H1 (cell line): Measurements from ENCODE around the gene MAPKAP1. TPM values are rescaled to one million over a fixed set of nuclear protein-coding genes. Genes with fewer than 3 reads are reported as not detected.

ENCODE experiments used
- CTCF ChIA-PET: fragments of 300-600 bp; sonication (Branson Sonifier 250); formaldehyde crosslinking; loops from one replicate; lab custom pipeline; 2021; ENCODE audit not compliant: partially characterized antibody; lab: Charles Lee
- POLR2A ChIA-PET: fragments of 300-600 bp; sonication (Branson Sonifier 250); formaldehyde crosslinking; loops from one replicate; lab custom pipeline; 2021; ENCODE audit warnings: inconsistent platforms; ENCODE audit not compliant: partially characterized antibody; lab: Charles Lee
- DNase-seq, 2 experiments: peaks; one replicate each; pipeline versions ENCODE4 v3.0.0 to v3.0.0-alpha.2; 2010 to 2022; ENCODE audit warnings: low spot score in 2 of 2, low read depth in 1 of 2, mixed read lengths in 1 of 2
- FAIRE-seq: peaks from 2 replicates; lab custom pipeline; 2011; peaks lifted over from hg19 to GRCh38; lab: Jason Lieb, UNC
- H2AFZ ChIP-seq: 2 replicates; pipeline ENCODE4 v1.8.1; 2012; ENCODE audit warnings: low read length, inconsistent platforms
- H2AK5ac ChIP-seq: 2 replicates; pipeline ENCODE4 v1.6.1; 2013; ENCODE audit warnings: low read depth, low read length
- H2BK120ac ChIP-seq: replicated peaks from 2 replicates; pipeline ENCODE3; 2013; ENCODE audit warnings: low read depth, low read length, inconsistent platforms
- H2BK12ac ChIP-seq: 2 replicates; pipeline ENCODE4 v1.6.1; 2013; ENCODE audit warnings: low read depth, low read length
- H2BK15ac ChIP-seq: 2 replicates; pipeline ENCODE4 v1.6.1; 2013; ENCODE audit warnings: low read length
- H2BK20ac ChIP-seq: 2 replicates; pipeline ENCODE4 v1.6.1; 2013; ENCODE audit warnings: low read length
- H2BK5ac ChIP-seq: 2 replicates; pipeline ENCODE4 v1.6.1; 2013; ENCODE audit warnings: low read depth, low read length
- H3K14ac ChIP-seq: 2 replicates; pipeline ENCODE4 v1.6.1; 2013; ENCODE audit warnings: inconsistent platforms; ENCODE audit not compliant: insufficient read length
- H3K18ac ChIP-seq: 2 replicates; pipeline ENCODE4 v1.6.1; 2013; ENCODE audit warnings: low read length; ENCODE audit errors: extremely low read depth
- H3K23ac ChIP-seq: 2 replicates; pipeline ENCODE4 v1.6.1; 2013; ENCODE audit warnings: inconsistent platforms; ENCODE audit not compliant: insufficient read length
- H3K23me2 ChIP-seq: 2 replicates; pipeline ENCODE4 v1.6.1; 2013; ENCODE audit warnings: low read depth, low read length
- H3K27ac ChIP-seq: 2 replicates; pipeline ENCODE4 v1.6.1; 2011; ENCODE audit warnings: low read depth, low read length, inconsistent platforms
- H3K27me3 ChIP-seq, 4 experiments: replicated peaks in 1 of 4; 1 replicate in 1 of 4; 2 replicates in 3 of 4; pipeline versions ENCODE4 v1.6.1 to v1.8.1; 2011 to 2013; ENCODE audit warnings: low read length in 3 of 4, mild to moderate bottlenecking in 3 of 4, inconsistent platforms in 2 of 4, mixed read lengths in 2 of 4, moderate library complexity in 1 of 4; ENCODE audit not compliant: control insufficient read depth in 3 of 4, insufficient read depth in 3 of 4; ENCODE audit errors: extremely low read depth in 1 of 4
- H3K36me3 ChIP-seq, 4 experiments: 2 replicates each; pipeline versions ENCODE4 v1.6.1 to v1.8.1; 2011 to 2013; ENCODE audit warnings: mild to moderate bottlenecking in 4 of 4, low read length in 3 of 4, moderate library complexity in 2 of 4, control low read depth in 1 of 4, inconsistent platforms in 1 of 4; ENCODE audit not compliant: insufficient read depth in 4 of 4, control insufficient read depth in 2 of 4
- H3K4ac ChIP-seq: replicated peaks from 2 replicates; pipeline ENCODE3; 2013; ENCODE audit warnings: low read length, low read depth, mixed read lengths, inconsistent platforms; ENCODE audit not compliant: insufficient read length
- H3K4me1 ChIP-seq, 4 experiments: replicated peaks in 1 of 4; 1 replicate in 1 of 4; 2 replicates in 3 of 4; pipeline versions ENCODE4 v1.6.1 to v1.8.1; 2011 to 2013; ENCODE audit warnings: low read length in 3 of 4, inconsistent platforms in 2 of 4, mixed read lengths in 1 of 4; ENCODE audit not compliant: insufficient read depth in 4 of 4, control insufficient read depth in 3 of 4
- H3K4me2 ChIP-seq, 2 experiments: 2 replicates each; pipeline versions ENCODE4 v1.6.1 to v1.8.1; 2011 to 2013; ENCODE audit warnings: low read depth in 2 of 2, low read length in 2 of 2, control low read depth in 1 of 2, inconsistent platforms in 1 of 2, mild to moderate bottlenecking in 1 of 2; ENCODE audit not compliant: insufficient read depth in 1 of 2
- H3K4me3 ChIP-seq, 4 experiments: fragments of 200-600, 300-600 bp in 1 of 4; sonication (generic), shearing (Covaris generic), sonication (Bioruptor Twin) in 1 of 4; 2 replicates each; pipeline versions ENCODE4 v1.5.1 to v1.8.1; 2011 to 2016; ENCODE audit warnings: low read length in 4 of 4, low read depth in 3 of 4, control low read depth in 2 of 4, inconsistent platforms in 2 of 4, mild to moderate bottlenecking in 2 of 4, mixed read lengths in 1 of 4, moderate library complexity in 1 of 4; ENCODE audit not compliant: insufficient read depth in 2 of 4; ENCODE audit errors: extremely low read depth in 1 of 4
- H3K56ac ChIP-seq: replicated peaks from 2 replicates; pipeline ENCODE3; 2013; ENCODE audit warnings: low read depth, mild to moderate bottlenecking, mixed read lengths, low read length, inconsistent platforms; ENCODE audit not compliant: insufficient read length
- H3K79me1 ChIP-seq: 2 replicates; pipeline ENCODE4 v1.6.1; 2013; ENCODE audit warnings: low read depth, low read length, control low read depth
- H3K79me2 ChIP-seq, 2 experiments: 2 replicates each; pipeline versions ENCODE4 v1.6.1 to v1.8.1; 2012 to 2013; ENCODE audit warnings: low read length in 2 of 2, mild to moderate bottlenecking in 2 of 2, inconsistent platforms in 1 of 2; ENCODE audit not compliant: insufficient read depth in 2 of 2, control insufficient read depth in 1 of 2
- H3K9ac ChIP-seq, 4 experiments: replicated peaks in 1 of 4; 1 replicate in 1 of 4; 2 replicates in 3 of 4; pipeline versions ENCODE4 v1.6.1 to v1.8.1; 2011 to 2013; ENCODE audit warnings: low read depth in 3 of 4, low read length in 3 of 4, control low read depth in 2 of 4, mild to moderate bottlenecking in 2 of 4, moderate library complexity in 2 of 4, inconsistent platforms in 1 of 4; ENCODE audit errors: extremely low read depth in 1 of 4
- H3K9me3 ChIP-seq, 2 experiments: 2 replicates each; pipeline versions ENCODE4 v1.6.1 to v1.8.1; 2012 to 2013; ENCODE audit warnings: mild to moderate bottlenecking in 2 of 2, moderate library complexity in 2 of 2, control low read depth in 1 of 2, inconsistent platforms in 1 of 2, low read depth in 1 of 2, low read length in 1 of 2, mixed read lengths in 1 of 2; ENCODE audit not compliant: insufficient read depth in 2 of 2
- H4K20me1 ChIP-seq, 2 experiments: replicated peaks in 1 of 2; 2 replicates each; pipeline versions ENCODE3 to v1.8.1; 2011 to 2013; ENCODE audit warnings: inconsistent platforms in 2 of 2, low read length in 2 of 2, mild to moderate bottlenecking in 1 of 2; ENCODE audit not compliant: insufficient read depth in 2 of 2, control insufficient read depth in 1 of 2
- H4K5ac ChIP-seq: 2 replicates; pipeline ENCODE4 v1.6.1; 2013; ENCODE audit warnings: low read length, low read depth, mixed read lengths, inconsistent platforms; ENCODE audit not compliant: insufficient read length
- H4K8ac ChIP-seq: 2 replicates; pipeline ENCODE4 v1.8.0; 2013; ENCODE audit warnings: mild to moderate bottlenecking, moderate library complexity, low read length, inconsistent platforms; ENCODE audit not compliant: insufficient read depth; ENCODE audit errors: extremely low read depth
- H4K91ac ChIP-seq: replicated peaks from 2 replicates; pipeline ENCODE3; 2013; ENCODE audit warnings: low read length, mixed read lengths, inconsistent platforms; ENCODE audit not compliant: insufficient read length
- CHD2 ChIP-seq: IDR thresholded peaks from 2 replicates; pipeline ENCODE4 v1.6.1; 2012; ENCODE audit warnings: low read length, improper control_type of control experiment
- CREB1 ChIP-seq: IDR thresholded peaks from 2 replicates; pipeline ENCODE4 v1.6.1; 2012; ENCODE audit warnings: inconsistent platforms
- HDAC6 ChIP-seq: IDR thresholded peaks from one replicate; pipeline ENCODE4 v1.7.1; 2012; ENCODE audit warnings: low read depth, mild to moderate bottlenecking, inconsistent platforms, low read length, moderate library complexity
- MAFK ChIP-seq: IDR thresholded peaks from 2 replicates; pipeline ENCODE4 v1.6.1; 2012; ENCODE audit warnings: low read depth, mild to moderate bottlenecking, improper control_type of control experiment, low read length
- PHF8 ChIP-seq: fragments of 200-600 bp; sonication (generic); conservative IDR thresholded peaks from 2 replicates; pipeline ENCODE4 v1.7.1; 2012; ENCODE audit warnings: low read depth, mild to moderate bottlenecking, inconsistent platforms, low read length, moderate library complexity
- SP1 ChIP-seq: IDR thresholded peaks from 2 replicates; pipeline ENCODE4 v1.6.1; 2011; ENCODE audit warnings: low read depth, low read length
- SP4 ChIP-seq: IDR thresholded peaks from 2 replicates; pipeline ENCODE4 v1.6.1; 2012; ENCODE audit warnings: low read length, inconsistent platforms
- TAF7 ChIP-seq: optimal IDR thresholded peaks from 2 replicates; pipeline ENCODE3; 2011; ENCODE audit warnings: low read depth, mild to moderate bottlenecking, inconsistent platforms, low read length, moderate library complexity, borderline replicate concordance
- WGBS, 2 experiments: shearing (Covaris generic) in 1 of 2; methylation state at CpG; one replicate each; pipeline versions ENCODE4 v1.1.6 to v1.1.7; 2013 to 2015; ENCODE audit warnings: low lambda C conversion rate in 2 of 2, mixed read lengths in 2 of 2, inconsistent platforms in 1 of 2, low coverage in 1 of 2, missing lambda C conversion rate in 1 of 2; ENCODE audit not compliant: insufficient replicate concordance in 2 of 2, insufficient coverage in 1 of 2, insufficient read length in 1 of 2; ENCODE audit errors: extremely low coverage in 1 of 2, missing lambda C conversion rate in 1 of 2; 5-methylcytosine and 5-hydroxymethylcytosine counted together
- polyA plus RNA-seq, 7 experiments: library from polyadenylated mRNA; depleted of rRNA in 3 of 7; stranded (reverse) in 5 of 7; unstranded in 2 of 7; fragments of >200 nt in 5 of 7; fragments of 200-250 nt in 2 of 7; gene quantifications; 1 replicate in 5 of 7; 2 replicates in 1 of 7; 4 replicates in 1 of 7; pipeline versions ENCODE4 v1.2.1 to v1.2.3, GENCODE V29; 2011 to 2013; ENCODE audit warnings: missing spikeins in 2 of 7, mixed read lengths in 2 of 7
- total RNA-seq: library from RNA; stranded (reverse); fragmentation: NEBNext Ultra II Directional; extraction: Animal tissue kit (Norgen Biotek cat#: 25700); gene quantifications from 2 replicates; pipeline ENCODE4 v1.2.1, GENCODE V29; 2021
- TF ChIP-seq, protein P1 (sequence below), 3 experiments: IDR thresholded peaks; 1 replicate in 2 of 3; 2 replicates in 1 of 3; pipeline versions ENCODE4 v1.5.1 to v1.6.1; 2011; ENCODE audit warnings: low read length in 3 of 3, mild to moderate bottlenecking in 3 of 3, inconsistent platforms in 2 of 3, low read depth in 1 of 3, moderate library complexity in 1 of 3; ENCODE audit not compliant: insufficient read depth in 1 of 3; ENCODE audit errors: control extremely low read depth in 1 of 3
- TF ChIP-seq, protein P2 (sequence below): IDR thresholded peaks from 2 replicates; pipeline ENCODE4 v1.6.1; 2011; ENCODE audit warnings: low read length, improper control_type of control experiment

Gene MAPKAP1
- total and polyA plus RNA-seq, 2 of the 8 experiments (the other 6 are each of a cell fraction or from before 2014, with no cell fraction given), result 79.2 to 140 TPM

DNA sequence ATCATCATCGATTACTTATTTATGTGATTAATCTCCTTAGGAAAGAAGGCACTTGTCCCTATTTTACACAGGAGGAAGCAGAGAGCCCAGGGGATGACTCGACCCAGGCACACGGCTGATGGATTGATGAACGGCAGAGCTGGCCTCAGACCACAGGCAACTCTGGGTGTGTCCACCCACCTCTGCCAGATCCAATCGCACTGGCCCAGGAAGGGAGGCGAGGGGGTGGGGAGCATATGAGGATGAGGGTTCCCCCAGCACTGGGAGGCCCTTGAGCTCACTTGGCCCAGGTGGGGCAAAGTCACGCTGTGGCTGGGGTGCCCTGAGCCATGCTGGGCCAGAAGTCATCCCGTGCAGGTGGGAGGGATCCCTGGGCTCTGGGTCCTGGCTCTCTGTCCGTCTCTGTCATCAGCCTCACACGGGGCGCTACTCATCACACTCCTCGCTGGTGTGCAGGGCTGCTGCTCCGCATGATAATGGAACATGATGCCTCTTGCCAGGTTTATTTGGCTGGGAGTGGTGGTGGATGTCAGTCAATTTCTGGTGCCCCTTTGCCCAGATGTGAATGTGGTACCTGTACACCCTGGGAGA is 285.3 kb downstream of the MAPKAP1 start:
- H2BK120ac ChIP-seq, result no peak overlapping the region
- H3K23me2 ChIP-seq, result no peaks in the 10 kb centered on the region
- no peak overlapping the region for H2BK20ac ChIP-seq
- H3K18ac ChIP-seq, result no peak overlapping the region; the same call in 1 of the 2 replicates
- no peaks in the 10 kb centered on the region for H3K9me3 ChIP-seq
- WGBS, 2 experiments, result 96% methylated on average over 13 of the region's 13 CpGs; no CpG with 5 or more reads in 1 of the 2 experiments
- DNase-seq (no peak), FAIRE-seq (no peak)
- no peaks in the 10 kb centered on the region for H3K79me2 ChIP-seq
- no peak overlapping the region for H3K9ac ChIP-seq
- H3K56ac ChIP-seq, result no peak overlapping the region
- no peaks in the 10 kb centered on the region; a peak in 1 of 7 replicates for H3K4me1 ChIP-seq
- H3K4me2 ChIP-seq, result no peak overlapping the region
- H2AK5ac ChIP-seq, result no peak overlapping the region
- no peak overlapping the region for H3K23ac ChIP-seq
- H2BK5ac ChIP-seq, result no peak overlapping the region
- H3K4me3 ChIP-seq, result no peak overlapping the region
- no peaks in the 10 kb centered on the region for H4K20me1 ChIP-seq
- no peak overlapping the region for H3K14ac ChIP-seq
- no peak overlapping the region for H2BK12ac ChIP-seq
- H3K36me3 ChIP-seq, result no peaks in the 10 kb centered on the region
- H2AFZ ChIP-seq, result peak overlapping the region; percentile 66; the same call in 1 of the 2 replicates
- no peak overlapping the region; the same call in 1 of the 2 replicates for H3K27ac ChIP-seq
- no peak overlapping the region for H4K91ac ChIP-seq
- no peaks in the 10 kb centered on the region for H3K27me3 ChIP-seq
- H3K4ac ChIP-seq, result no peak overlapping the region
- peak overlapping the region; percentile 1; the same call in 1 of the 2 replicates for H4K8ac ChIP-seq
- no peak overlapping the region; the same call in 1 of the 2 replicates for H2BK15ac ChIP-seq
- no peak overlapping the region for H4K5ac ChIP-seq
- H3K79me1 ChIP-seq, result no peaks in the 10 kb centered on the region
- ChIA-PET POLR2A (interaction anchor here (1.4 kb wide), 1 partner anchor 14 kb away, joined by 4 read pairs; no protein-coding TSS in a partner anchor), CTCF (interaction anchor here (0.7 to 1.5 kb wide), 3 partner anchors 14 to 809 kb away, joined by 3 to 8 read pairs (median 4); no protein-coding TSS in a partner anchor)
- TF ChIP-seq, protein P1, sequence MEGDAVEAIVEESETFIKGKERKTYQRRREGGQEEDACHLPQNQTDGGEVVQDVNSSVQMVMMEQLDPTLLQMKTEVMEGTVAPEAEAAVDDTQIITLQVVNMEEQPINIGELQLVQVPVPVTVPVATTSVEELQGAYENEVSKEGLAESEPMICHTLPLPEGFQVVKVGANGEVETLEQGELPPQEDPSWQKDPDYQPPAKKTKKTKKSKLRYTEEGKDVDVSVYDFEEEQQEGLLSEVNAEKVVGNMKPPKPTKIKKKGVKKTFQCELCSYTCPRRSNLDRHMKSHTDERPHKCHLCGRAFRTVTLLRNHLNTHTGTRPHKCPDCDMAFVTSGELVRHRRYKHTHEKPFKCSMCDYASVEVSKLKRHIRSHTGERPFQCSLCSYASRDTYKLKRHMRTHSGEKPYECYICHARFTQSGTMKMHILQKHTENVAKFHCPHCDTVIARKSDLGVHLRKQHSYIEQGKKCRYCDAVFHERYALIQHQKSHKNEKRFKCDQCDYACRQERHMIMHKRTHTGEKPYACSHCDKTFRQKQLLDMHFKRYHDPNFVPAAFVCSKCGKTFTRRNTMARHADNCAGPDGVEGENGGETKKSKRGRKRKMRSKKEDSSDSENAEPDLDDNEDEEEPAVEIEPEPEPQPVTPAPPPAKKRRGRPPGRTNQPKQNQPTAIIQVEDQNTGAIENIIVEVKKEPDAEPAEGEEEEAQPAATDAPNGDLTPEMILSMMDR (IDR thresholded peaks at IDR 0.05; ENCODE audit: control extremely low read depth in 1 of 3, insufficient read depth in 1 of 3, low read depth in 1 of 3, low read length in 3 of 3), result no peak
- no peak for TF ChIP-seq CREB1
- no peak for TF ChIP-seq CHD2
- no peak for TF ChIP-seq SP4
- no peak for TF ChIP-seq HDAC6
- no peak for TF ChIP-seq MAFK
- TF ChIP-seq, protein P2, sequence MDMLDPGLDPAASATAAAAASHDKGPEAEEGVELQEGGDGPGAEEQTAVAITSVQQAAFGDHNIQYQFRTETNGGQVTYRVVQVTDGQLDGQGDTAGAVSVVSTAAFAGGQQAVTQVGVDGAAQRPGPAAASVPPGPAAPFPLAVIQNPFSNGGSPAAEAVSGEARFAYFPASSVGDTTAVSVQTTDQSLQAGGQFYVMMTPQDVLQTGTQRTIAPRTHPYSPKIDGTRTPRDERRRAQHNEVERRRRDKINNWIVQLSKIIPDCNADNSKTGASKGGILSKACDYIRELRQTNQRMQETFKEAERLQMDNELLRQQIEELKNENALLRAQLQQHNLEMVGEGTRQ, result no peak
- TF ChIP-seq SP1, result no peak
- no peak for TF ChIP-seq PHF8
- no peak for TF ChIP-seq TAF7
